T-helper 1 cell (primary cell): ENCODE data around the gene ADAD2.

Experiments used
- DNase-seq, 5 donors: peaks; one replicate each; pipeline ENCODE4 v3.0.0-alpha.2; 2012 to 2020
- total RNA-seq, 4 donors: gene quantifications; one replicate each; lab custom pipeline; 2026; lab: John Stamatoyannopoulos, UW

The ADAD2 gene
- total RNA-seq = 0 to 0.12 (median 0.04) reads per million in 4 donors

- DNase-seq = no peak
These were observed at the start of gene ADAD2 for GRCh38 chr16:84190731-84191388. Gene ADAD2, plus strand, starts transcription at chr16:84191157. Its CDS starts 74 bp downstream, at chr16:84191231.

- DNase-seq = no peak
These were observed 47.9 kb upstream of the ADAD2 start for GRCh38 chr16:84143081-84143480.

GRCh38 chr16:84143784-84144199 lies 47.2 kb upstream of the ADAD2 start:
- no peak for DNase-seq

DNA sequence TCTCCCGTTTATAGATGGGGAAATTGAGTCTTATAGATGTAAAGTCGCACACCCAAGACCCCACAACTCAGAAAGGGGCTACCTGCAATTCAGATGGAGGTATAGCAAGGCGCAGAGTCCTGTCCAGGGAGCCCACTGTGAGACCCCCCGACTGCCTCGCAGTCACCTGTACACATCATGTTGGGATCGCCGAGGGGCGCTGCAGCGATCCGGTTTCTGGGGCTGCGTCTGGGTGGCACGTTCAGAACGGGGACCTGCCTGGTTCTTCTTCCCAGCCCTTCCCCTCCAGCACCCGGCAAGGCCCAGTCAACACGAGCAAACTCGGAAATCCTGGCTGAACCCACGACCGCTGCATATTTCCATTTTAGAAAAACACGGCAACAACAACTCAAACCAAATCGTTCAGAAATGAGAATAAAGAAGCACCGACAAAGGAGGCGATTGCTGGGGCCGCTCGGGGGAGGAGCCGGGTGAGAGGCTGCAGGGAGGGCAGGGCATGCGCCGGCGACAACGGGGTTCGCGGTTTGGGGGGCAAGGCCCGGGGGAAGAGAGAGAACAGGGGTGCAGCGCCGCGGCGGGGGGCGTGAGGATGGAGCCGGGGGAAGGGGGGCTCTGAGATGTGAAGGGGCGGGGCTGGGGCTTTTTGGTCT lies 46.6 kb upstream of the ADAD2 start:
- DNase-seq = peak; percentile 23 to 44 (median 38)

DNA sequence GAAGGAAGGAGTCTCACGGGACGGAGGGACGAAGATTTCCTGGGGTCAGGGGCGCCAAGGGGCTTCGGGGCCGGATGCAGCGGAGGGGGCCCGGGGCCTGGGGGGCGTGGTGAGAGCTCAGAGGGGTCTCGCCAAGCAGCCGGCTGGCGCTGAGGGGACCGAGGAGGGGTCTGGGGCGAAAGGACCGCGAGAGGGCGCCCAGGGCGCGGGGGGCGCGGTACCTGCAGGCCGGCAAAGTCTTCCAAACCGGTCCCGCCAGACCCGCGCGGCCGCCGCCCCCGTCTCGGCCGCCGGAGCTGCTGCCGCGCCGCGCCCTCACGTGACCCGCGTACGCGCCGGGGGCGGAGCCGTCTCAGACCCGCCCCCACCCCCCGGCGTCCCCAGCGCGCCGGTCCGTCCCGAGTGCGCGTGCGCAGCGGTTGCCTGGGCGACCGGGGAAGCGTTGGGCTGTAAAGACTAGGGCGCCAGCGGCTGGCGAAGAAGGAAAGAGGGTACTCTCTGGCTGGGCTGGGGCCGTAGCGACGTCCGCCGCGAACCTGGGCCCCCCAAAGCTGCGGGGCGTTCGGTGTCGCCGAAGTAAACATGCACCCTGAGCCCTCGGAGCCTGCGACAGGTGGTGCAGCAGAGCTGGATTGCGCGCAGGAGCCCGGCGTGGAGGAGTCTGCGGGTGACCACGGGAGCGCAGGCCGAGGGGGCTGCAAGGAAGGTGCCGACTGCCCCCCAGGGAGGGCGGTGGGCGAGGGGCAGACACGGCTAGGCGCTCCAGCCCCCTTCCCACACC lies 45.9 kb upstream of the ADAD2 start, which contains the start of the genes DNAAF1 and HSDL1:
Gene DNAAF1 (plus strand): TSS at position 450 of the 781 bp plus-strand sequence. CDS start 133 bp downstream, at position 583.
Gene HSDL1 (minus strand): TSS at position 319 of the 781 bp plus-strand sequence. CDS start 13,856 bp downstream, outside the sequence.
- peak; percentile 85 to 96 (median 91) for DNase-seq

DNA sequence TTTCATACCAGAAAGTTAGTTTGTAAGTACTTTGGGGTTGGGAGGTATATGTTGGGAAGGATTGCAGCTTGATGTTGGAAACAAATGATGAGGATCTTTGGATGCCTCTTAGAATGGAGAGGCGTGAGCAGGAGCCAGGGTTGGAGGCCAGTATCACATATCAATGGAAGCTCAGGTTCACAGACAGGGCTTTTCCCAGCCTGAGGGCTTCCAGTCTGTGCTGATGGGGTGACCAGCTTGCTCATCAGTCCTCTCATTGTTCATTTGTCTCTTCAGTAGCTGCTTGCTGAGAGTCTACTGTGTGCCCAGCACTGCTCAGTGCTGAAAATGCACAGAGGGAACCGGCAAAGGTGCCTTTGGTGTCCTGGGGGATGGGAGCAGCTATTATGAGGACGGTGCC lies 40.0 kb upstream of the ADAD2 start:
- no peak for DNase-seq

DNA sequence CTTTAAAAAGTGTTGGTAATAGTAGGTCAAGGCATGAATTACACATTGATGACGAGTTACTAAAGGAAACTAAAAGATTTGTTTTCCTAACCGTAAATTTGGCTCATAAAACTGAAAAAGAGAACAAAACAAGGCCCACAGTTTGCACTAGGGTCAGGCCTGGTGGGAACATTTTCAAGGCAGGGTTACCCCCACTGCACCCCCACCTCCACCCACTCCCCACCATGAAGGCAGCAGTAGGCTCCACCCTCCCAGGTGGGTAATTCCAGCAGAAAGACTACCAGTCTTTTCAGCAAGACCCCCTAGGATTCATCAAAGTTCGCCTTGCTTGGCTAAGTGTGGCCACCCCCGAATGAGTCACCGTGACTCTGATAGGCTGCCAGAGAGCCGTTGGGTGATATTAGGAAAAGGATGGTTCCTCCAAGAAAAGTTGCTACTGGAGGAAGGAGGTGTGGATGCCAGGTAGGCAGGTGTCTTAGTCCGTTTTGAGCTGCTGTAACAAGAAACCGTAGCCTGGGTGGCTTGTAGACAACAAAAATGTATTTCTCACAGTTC lies 37.2 kb upstream of the ADAD2 start:
- DNase-seq = no peak

DNA sequence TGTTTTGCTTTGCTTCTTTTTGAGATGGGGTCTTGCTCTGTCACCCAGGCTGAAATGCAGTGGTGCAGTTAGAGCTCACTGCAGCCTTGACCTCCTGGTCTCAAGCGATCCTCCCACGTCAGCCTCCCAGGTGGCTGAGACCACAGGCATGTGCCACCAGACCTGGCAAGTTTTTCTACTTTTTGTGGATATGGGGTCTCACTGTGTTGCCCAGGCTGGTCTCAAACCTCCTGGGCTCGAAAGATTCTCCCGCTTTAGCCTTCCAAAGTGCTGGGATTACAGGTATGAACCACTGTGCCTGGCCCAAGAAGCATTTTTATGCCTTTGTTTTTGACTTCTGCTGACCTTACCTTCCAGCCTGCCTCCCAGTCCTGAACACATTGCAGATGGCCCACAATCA lies 35.7 kb upstream of the ADAD2 start:
- DNase-seq = no peak

GRCh38 chr16:84155771-84156170 lies 35.2 kb upstream of the ADAD2 start:
- DNase-seq = no peak

GRCh38 chr16:84156342-84156784 lies 34.6 kb upstream of the ADAD2 start:
- no peak for DNase-seq

GRCh38 chr16:84159007-84159406 lies 31.9 kb upstream of the ADAD2 start:
- DNase-seq = no peak

GRCh38 chr16:84159800-84160199 lies 31.2 kb upstream of the ADAD2 start:
- no peak for DNase-seq

- no peak for DNase-seq
These were observed 29.9 kb upstream of the ADAD2 start for GRCh38 chr16:84161037-84161436.

GRCh38 chr16:84161801-84162200 lies 29.2 kb upstream of the ADAD2 start:
- no peak for DNase-seq

DNA sequence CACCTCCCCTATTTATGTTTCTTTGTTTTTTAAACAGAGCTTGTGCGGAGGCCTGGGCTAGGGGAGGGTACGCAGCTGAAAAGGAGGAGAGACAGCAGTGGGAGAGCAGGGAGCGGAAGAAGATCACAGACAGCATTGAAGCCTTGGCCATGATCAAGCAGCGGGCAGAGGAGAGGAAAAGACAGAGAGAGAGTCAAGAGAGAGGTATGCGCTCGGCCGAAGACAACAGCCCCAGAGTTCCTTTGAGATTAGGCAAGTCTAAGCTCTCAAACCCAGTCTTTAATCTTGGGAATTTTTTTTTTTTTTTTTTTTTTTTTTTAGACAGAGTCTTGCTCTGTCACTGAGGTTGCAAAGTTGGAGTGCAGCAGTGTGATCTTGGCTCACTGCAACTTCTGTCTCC lies 25.2 kb upstream of the ADAD2 start:
- DNase-seq = no peak

GRCh38 chr16:84166796-84167695 lies 23.9 kb upstream of the ADAD2 start:
- peak in 1 of 5 donors; percentile 45 for DNase-seq

- no peak for DNase-seq
These were observed 21.1 kb upstream of the ADAD2 start for GRCh38 chr16:84169765-84170310.

GRCh38 chr16:84174396-84174795 lies 16.6 kb upstream of the ADAD2 start:
- no peak for DNase-seq

DNA sequence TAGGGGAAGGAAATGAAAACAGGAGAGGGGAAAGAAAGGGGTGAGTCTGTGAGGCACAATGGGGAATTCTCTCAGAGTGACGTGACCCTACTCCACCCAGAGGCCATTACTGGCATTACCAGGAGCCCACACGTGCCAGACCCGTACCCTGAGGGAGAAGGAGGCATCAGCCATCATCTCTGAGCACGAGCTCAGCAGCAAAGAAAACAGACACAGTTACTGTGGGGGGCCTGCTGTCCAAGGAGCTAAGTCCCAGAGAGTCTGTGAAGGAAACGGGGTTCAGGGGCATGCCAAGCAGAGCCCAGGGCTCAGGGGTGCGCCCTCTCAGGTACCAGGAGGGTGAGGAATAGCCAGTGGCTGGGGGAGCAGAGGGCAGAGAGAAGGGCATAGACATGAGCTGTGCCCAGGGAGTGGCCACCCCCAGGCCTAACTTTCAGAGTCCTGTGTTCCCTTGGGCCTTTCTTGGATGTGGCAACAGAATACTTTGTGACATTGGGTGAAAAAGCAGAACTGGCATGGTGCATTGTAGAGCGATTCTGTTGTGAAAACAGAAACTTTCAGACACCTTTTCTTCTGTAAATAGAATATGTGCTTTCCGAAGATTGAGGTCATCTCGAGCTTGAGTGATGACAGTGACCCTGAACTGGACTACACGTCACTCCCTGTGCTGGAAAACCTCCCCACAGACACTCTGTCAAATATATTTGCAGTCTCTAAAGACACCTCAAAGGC lies 15.4 kb upstream of the ADAD2 start:
- peak in 3 of 5 donors; percentile 35 to 49 (median 39) for DNase-seq

DNA sequence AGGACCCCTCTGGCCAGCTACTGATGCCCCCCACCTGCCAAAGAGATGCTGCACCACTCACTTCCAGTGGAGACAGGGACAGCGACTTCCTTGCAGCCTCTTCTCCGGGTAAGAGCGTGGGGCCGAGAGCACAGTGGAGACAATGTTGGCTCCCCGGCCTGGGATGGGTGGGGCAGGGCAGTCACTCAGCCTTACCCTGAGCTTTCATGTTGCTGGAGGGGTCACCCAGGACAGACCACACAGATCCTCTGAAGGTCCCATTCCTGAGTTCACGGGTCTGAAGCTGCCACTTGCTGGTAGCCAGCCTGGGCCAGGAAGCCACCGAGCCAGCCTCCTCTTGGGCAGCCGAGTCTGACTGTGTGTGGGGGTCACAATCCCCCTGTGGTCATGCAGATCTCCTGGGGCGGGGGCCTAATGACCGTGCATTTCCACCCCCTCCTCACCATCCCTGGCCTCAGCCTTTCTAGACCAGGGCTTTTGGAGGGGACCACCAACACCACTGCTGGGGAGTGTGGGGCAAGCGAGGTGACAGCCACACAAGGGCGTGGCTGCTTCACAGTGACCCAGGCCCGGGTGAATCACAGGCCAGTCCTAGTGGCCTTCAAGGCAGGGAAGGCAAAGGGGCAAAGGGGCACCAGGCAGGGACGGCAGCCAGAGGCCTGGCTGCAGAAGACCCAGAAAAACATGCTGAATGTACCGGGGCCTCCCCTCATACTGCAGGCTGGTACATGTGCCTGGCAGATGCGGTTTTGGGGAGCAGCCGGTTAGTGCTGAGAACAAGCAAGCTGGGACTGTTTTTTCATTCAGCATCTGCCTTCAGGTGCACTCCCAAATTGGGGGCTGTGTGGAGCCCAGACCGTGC lies 14.5 kb upstream of the ADAD2 start:
- no peak for DNase-seq
